Measurements from ENCODE around the gene ABCC12. TPM values are rescaled to one million over a fixed set of nuclear protein-coding genes. Genes with fewer than 3 reads are reported as not detected.

The ABCC12 gene
- total and polyA plus RNA-seq, 2 of the 8 experiments (the other 6 are each of a cell fraction or from before 2014, with no cell fraction given), result 0.05 TPM; not detected in 1

GRCh38 chr16:48109475-48109874, 46.3 kb downstream of the ABCC12 start:
- Histone ChIP-seq H3K27me3 (replicated peaks in 1 of 4; ENCODE audit: control insufficient read depth in 3 of 4, extremely low read depth in 1 of 4, insufficient read depth in 3 of 4, low read length in 3 of 4) (no peaks in the 10 kb centered on the region; a peak in 1 of 7 replicates), H3K56ac (replicated peaks; ENCODE audit: insufficient read length, low read depth, low read length) (no peak overlapping the region), H3K27ac (ENCODE audit: low read depth, low read length) (no peak overlapping the region), H3K4me3 (ENCODE audit: extremely low read depth in 1 of 4, insufficient read depth in 2 of 4, low read depth in 3 of 4, low read length in 4 of 4) (no peak overlapping the region), H4K20me1 (replicated peaks in 1 of 2; ENCODE audit: control insufficient read depth in 1 of 2, insufficient read depth in 2 of 2, low read length in 2 of 2) (no peaks in the 10 kb centered on the region), H3K36me3 (ENCODE audit: control insufficient read depth in 2 of 4, insufficient read depth in 4 of 4, low read length in 3 of 4) (no peaks in the 10 kb centered on the region), H3K9ac (replicated peaks in 1 of 4; ENCODE audit: extremely low read depth in 1 of 4, low read depth in 3 of 4, low read length in 3 of 4) (no peak overlapping the region), H3K4ac (replicated peaks; ENCODE audit: insufficient read length, low read depth, low read length) (no peak overlapping the region), H3K9me3 (ENCODE audit: insufficient read depth in 2 of 2, low read depth in 1 of 2, low read length in 1 of 2) (no peaks in the 10 kb centered on the region), H2BK15ac (ENCODE audit: low read length) (no peak overlapping the region), H2BK20ac (ENCODE audit: low read length) (no peak overlapping the region), H3K79me2 (ENCODE audit: control insufficient read depth in 1 of 2, insufficient read depth in 2 of 2, low read length in 2 of 2) (no peaks in the 10 kb centered on the region), H2BK120ac (replicated peaks; ENCODE audit: low read depth, low read length) (no peak overlapping the region), H4K8ac (ENCODE audit: extremely low read depth, insufficient read depth, low read length) (no peak overlapping the region), H3K4me2 (ENCODE audit: insufficient read depth in 1 of 2, low read depth in 2 of 2, low read length in 2 of 2) (no peak overlapping the region), H3K23me2 (ENCODE audit: low read depth, low read length) (no peaks in the 10 kb centered on the region), H2AFZ (ENCODE audit: low read length) (no peak overlapping the region), H4K5ac (ENCODE audit: insufficient read length, low read depth, low read length) (no peak overlapping the region), H3K18ac (ENCODE audit: extremely low read depth, low read length) (no peak overlapping the region), H2BK12ac (ENCODE audit: low read depth, low read length) (no peak overlapping the region), H3K79me1 (ENCODE audit: low read depth, low read length) (no peaks in the 10 kb centered on the region), H2BK5ac (ENCODE audit: low read depth, low read length) (no peak overlapping the region), H3K23ac (ENCODE audit: insufficient read length) (no peak overlapping the region), H3K14ac (ENCODE audit: insufficient read length) (no peak overlapping the region), H3K4me1 (replicated peaks in 1 of 4; ENCODE audit: control insufficient read depth in 3 of 4, insufficient read depth in 4 of 4, low read length in 3 of 4) (0 out of 7 replicates have a peak, but pooled peaks cover 0 to under 1% (median 0%) of the 10 kb centered on the region in 4 experiments), H4K91ac (replicated peaks; ENCODE audit: insufficient read length, low read length) (no peak overlapping the region), H2AK5ac (ENCODE audit: low read depth, low read length) (no peak overlapping the region)
- ChIA-PET POLR2A (ENCODE audit: partially characterized antibody) (interaction anchor here (1.7 kb wide), 1 partner anchor 16 kb away, joined by 3 read pairs; no protein-coding TSS in a partner anchor), CTCF (ENCODE audit: partially characterized antibody) (interaction anchor here (0.5 to 2.1 kb wide), 6 partner anchors 8 to 1003 kb away, joined by 3 to 9 read pairs (median 3); no protein-coding TSS in a partner anchor)
- WGBS, 2 experiments (ENCODE audit: extremely low coverage in 1 of 2, insufficient coverage in 1 of 2, insufficient read length in 1 of 2, insufficient replicate concordance in 2 of 2, low coverage in 1 of 2, low lambda C conversion rate in 2 of 2, missing lambda C conversion rate in 1 of 2), result 84% methylated on average over 9 of the region's 9 CpGs; no CpG with 5 or more reads in 1 of the 2 experiments
- DNase-seq (ENCODE audit: low read depth in 1 of 2, low spot score in 2 of 2) (no peak), FAIRE-seq (no peak)
- TF ChIP-seq SIRT6 (IDR thresholded peaks at IDR 0.05; ENCODE audit: low read length), result no peak
- no peak for TF ChIP-seq ATF2 (IDR thresholded peaks at IDR 0.05; ENCODE audit: low read length)
- TF ChIP-seq SUZ12 (IDR thresholded peaks at IDR 0.05; ENCODE audit: low read length), result no peak
- TF ChIP-seq KDM5A (IDR thresholded peaks at IDR 0.05; ENCODE audit: low read length), result no peak
- no peak for TF ChIP-seq RXRA (IDR thresholded peaks at IDR 0.05; ENCODE audit: insufficient read depth, low read depth, low read length)

Data from H1 (cell line).